OCI-LY1 (cell line): ENCODE data around the gene DHX58.

Source experiments
- H2AFZ ChIP-seq: fragments of 200-600 bp; sonication (generic), shearing (Covaris generic); 2 replicates; pipeline ENCODE4 v1.6.0; 2014; ENCODE audit warnings: antibody characterized with exemption, mild to moderate bottlenecking, low read length
- H3F3A ChIP-seq: fragments of 200-600 bp; sonication (generic), shearing (Covaris generic); 2 replicates; pipeline ENCODE4 v1.6.0; 2014; ENCODE audit warnings: mild to moderate bottlenecking, antibody characterized with exemption, low read length, moderate library complexity; ENCODE audit not compliant: insufficient read depth
- H3K27ac ChIP-seq: fragments of 200-600 bp; sonication (generic); 2 replicates; pipeline ENCODE4 v1.5.1; 2014; ENCODE audit warnings: low read length, mixed run types, mild to moderate bottlenecking, low read depth; ENCODE audit not compliant: poor library complexity, severe bottlenecking
- H3K27me3 ChIP-seq: fragments of 200-600 bp; sonication (generic); 2 replicates; pipeline ENCODE4 v1.6.0; 2014; ENCODE audit warnings: antibody characterized with exemption, mild to moderate bottlenecking, low read length, moderate library complexity; ENCODE audit not compliant: insufficient read depth
- H3K36me3 ChIP-seq: fragments of 200-600 bp; sonication (generic); 2 replicates; pipeline ENCODE4 v1.6.1; 2014; ENCODE audit warnings: mild to moderate bottlenecking, antibody characterized with exemption, low read length, moderate library complexity, mixed read lengths; ENCODE audit not compliant: insufficient read depth
- H3K4me1 ChIP-seq: fragments of 200-600 bp; sonication (generic); 2 replicates; pipeline ENCODE4 v1.5.1; 2014; ENCODE audit warnings: mild to moderate bottlenecking, low read length, moderate library complexity; ENCODE audit not compliant: insufficient read depth, severe bottlenecking
- H3K4me2 ChIP-seq: fragments of 200-600 bp; sonication (generic), shearing (Covaris generic); 2 replicates; pipeline ENCODE4 v1.6.1; 2014; ENCODE audit warnings: low read length
- H3K4me3 ChIP-seq: fragments of 200-600 bp; sonication (generic); 2 replicates; pipeline ENCODE4 v1.5.1; 2014; ENCODE audit warnings: low read length, low read depth, mild to moderate bottlenecking, mixed read lengths; ENCODE audit not compliant: poor library complexity, severe bottlenecking
- H3K79me2 ChIP-seq: fragments of 200-600 bp; shearing (Covaris generic); 2 replicates; pipeline ENCODE4 v1.6.1; 2016; ENCODE audit warnings: mixed run types, low read length, mixed read lengths; ENCODE audit not compliant: insufficient read depth
- H3K9ac ChIP-seq: fragments of 200-600 bp; sonication (generic), shearing (Covaris generic); 2 replicates; pipeline ENCODE4 v1.6.1; 2014; ENCODE audit warnings: mild to moderate bottlenecking, low read length, mixed read lengths
- H3K9me2 ChIP-seq: fragments of 200-600 bp; sonication (generic), shearing (Covaris generic); 2 replicates; pipeline ENCODE4 v1.6.1; 2014; ENCODE audit warnings: low read depth, mild to moderate bottlenecking, low read length, mixed read lengths
- H3K9me3 ChIP-seq: fragments of 200-600 bp; shearing (Covaris generic); 2 replicates; pipeline ENCODE4 v1.6.1; 2014; ENCODE audit warnings: low read length, mixed read lengths
- H4K20me1 ChIP-seq: fragments of 200-600 bp; sonication (generic), shearing (Covaris generic); 2 replicates; pipeline ENCODE4 v1.6.0; 2016; ENCODE audit warnings: mild to moderate bottlenecking, low read length; ENCODE audit not compliant: insufficient read depth
- EZH2 ChIP-seq: fragments of 200-600 bp; sonication (generic), shearing (Covaris generic); IDR thresholded peaks from 2 replicates; pipeline ENCODE4 v1.8.0; 2017; ENCODE audit warnings: borderline replicate concordance, mixed run types, mild to moderate bottlenecking, antibody characterized with exemption, low read length, moderate library complexity, mixed read lengths
- TF ChIP-seq, protein P1 (sequence below): fragments of 200-600 bp; sonication (generic), shearing (Covaris generic); IDR thresholded peaks from 2 replicates; pipeline ENCODE4 v1.5.1; 2017; ENCODE audit warnings: mild to moderate bottlenecking, antibody characterized with exemption, low read length, moderate library complexity, mixed read lengths

The DHX58 gene

DNA sequence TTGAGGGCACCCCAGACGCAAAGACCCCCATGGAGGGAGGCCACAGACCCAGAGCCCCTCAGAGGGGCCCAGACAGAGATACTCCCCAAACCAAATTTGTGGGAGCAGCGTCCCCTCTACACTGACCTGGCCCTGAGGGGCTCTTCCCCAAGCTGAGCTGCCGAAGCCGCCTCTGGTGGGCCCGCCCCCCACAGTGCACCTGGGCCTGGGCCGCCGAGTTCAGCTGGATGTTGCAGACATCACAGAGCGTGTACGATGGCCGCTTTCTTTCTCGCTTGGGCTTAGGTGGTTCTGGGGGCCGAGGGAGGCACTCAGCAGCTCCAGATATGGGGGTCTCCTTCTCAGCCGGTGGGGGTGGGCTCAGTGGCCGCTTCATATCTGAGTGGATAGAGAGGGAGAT is 49.8 kb downstream of the DHX58 start:
- TF ChIP-seq, protein P1, sequence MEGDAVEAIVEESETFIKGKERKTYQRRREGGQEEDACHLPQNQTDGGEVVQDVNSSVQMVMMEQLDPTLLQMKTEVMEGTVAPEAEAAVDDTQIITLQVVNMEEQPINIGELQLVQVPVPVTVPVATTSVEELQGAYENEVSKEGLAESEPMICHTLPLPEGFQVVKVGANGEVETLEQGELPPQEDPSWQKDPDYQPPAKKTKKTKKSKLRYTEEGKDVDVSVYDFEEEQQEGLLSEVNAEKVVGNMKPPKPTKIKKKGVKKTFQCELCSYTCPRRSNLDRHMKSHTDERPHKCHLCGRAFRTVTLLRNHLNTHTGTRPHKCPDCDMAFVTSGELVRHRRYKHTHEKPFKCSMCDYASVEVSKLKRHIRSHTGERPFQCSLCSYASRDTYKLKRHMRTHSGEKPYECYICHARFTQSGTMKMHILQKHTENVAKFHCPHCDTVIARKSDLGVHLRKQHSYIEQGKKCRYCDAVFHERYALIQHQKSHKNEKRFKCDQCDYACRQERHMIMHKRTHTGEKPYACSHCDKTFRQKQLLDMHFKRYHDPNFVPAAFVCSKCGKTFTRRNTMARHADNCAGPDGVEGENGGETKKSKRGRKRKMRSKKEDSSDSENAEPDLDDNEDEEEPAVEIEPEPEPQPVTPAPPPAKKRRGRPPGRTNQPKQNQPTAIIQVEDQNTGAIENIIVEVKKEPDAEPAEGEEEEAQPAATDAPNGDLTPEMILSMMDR = no peak
- TF ChIP-seq EZH2 = no peak
- H3K79me2 ChIP-seq = no peaks in the 10 kb centered on the region
- H3K4me1 ChIP-seq = peaks cover 7% of the 10 kb centered on the region
- no peaks in the 10 kb centered on the region for H3K9me3 ChIP-seq
- H3K9ac ChIP-seq = no peak overlapping the region
- H4K20me1 ChIP-seq = no peaks in the 10 kb centered on the region
- no peak overlapping the region for H3K4me2 ChIP-seq
- H3K36me3 ChIP-seq = no peaks in the 10 kb centered on the region
- no peak overlapping the region for H3K27ac ChIP-seq
- H3K4me3 ChIP-seq = no peak overlapping the region
- no peak overlapping the region for H2AFZ ChIP-seq
- peaks cover 10% of the 10 kb centered on the region; the same call in 1 of the 2 replicates for H3K27me3 ChIP-seq
- H3K9me2 ChIP-seq = no peaks in the 10 kb centered on the region
- no peaks in the 10 kb centered on the region for H3F3A ChIP-seq

DNA sequence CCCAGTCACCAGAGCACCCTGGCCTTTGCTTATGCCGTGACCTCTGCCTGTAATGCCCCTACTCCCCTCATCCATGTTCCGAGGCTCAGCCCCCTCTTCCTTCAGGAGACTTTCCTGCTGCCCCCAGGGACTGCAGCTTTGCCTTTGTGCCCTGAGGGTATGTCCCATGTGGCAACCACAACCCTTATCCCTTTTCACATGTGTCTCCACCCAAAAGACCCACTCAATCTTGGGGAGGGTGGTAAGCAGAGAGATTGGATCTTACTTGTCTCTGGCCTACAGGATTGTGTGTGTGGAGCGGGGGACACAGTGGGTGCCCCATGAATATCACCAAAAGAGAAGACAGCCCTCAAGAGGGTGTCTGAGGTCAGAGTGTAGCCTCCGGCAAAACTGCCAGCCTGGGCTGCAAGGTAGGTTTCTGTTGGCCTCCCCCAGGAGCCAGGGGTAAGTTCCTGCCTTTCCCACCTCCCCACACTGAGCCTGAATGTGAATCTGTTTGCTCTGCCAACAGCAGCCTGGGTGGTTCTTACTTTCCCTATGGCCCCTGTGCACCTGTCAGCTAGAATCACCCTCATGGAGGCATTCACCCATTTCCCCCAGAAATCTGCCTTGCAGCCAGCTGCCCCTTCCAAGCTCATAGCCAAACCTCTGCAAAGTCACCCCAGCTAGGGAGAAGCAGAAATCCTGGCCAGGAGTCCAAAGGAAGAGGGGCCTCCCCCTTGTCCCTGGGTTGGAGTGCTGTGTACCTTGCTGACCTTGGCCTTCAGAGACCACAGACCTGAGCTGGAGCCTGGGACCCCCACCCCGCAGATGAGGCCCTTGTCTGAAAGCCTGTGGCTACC is 50.6 kb downstream of the DHX58 start:
- Histone ChIP-seq H3K4me2 (no peak overlapping the region), H3K27me3 (peaks cover 10% of the 10 kb centered on the region; the same call in 1 of the 2 replicates), H4K20me1 (no peaks in the 10 kb centered on the region), H2AFZ (no peak overlapping the region), H3K9me3 (no peaks in the 10 kb centered on the region), H3K9ac (no peak overlapping the region), H3K9me2 (no peaks in the 10 kb centered on the region), H3K4me3 (no peak overlapping the region), H3K79me2 (no peaks in the 10 kb centered on the region), H3F3A (no peaks in the 10 kb centered on the region), H3K4me1 (peaks cover 7% of the 10 kb centered on the region), H3K27ac (no peak overlapping the region), H3K36me3 (no peaks in the 10 kb centered on the region; the same call in 1 of the 2 replicates)
- TF ChIP-seq, protein P1 = no peak
- no peak for TF ChIP-seq EZH2

DNA sequence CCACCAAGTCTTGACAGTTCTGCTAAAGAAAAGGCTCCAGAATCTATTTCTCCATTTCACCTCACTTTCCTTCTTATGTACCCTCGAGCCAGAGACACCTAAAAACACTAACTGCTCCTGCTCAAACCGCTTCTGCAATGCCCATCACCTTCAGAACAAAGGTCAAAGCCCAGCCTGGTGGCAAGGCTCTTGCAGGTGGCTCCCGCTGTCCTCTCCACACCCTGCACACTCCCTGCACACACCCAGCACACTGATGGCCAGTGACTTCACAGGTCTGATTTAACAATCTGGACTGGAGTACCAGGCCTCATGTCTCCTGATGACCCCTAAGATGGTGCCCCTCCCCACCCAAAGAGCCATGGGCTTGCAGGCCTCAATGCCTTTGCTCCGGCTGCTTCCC is 52.3 kb downstream of the DHX58 start:
- Histone ChIP-seq H3K9me3 (no peaks in the 10 kb centered on the region), H3K4me2 (no peak overlapping the region), H3K36me3 (no peaks in the 10 kb centered on the region; the same call in 1 of the 2 replicates), H3K9me2 (no peaks in the 10 kb centered on the region), H4K20me1 (no peaks in the 10 kb centered on the region), H3K4me3 (no peak overlapping the region), H3K4me1 (peaks cover 7% of the 10 kb centered on the region), H3F3A (no peaks in the 10 kb centered on the region), H3K27me3 (peaks cover 23% of the 10 kb centered on the region; the same call in 1 of the 2 replicates), H3K9ac (no peak overlapping the region), H2AFZ (no peak overlapping the region), H3K79me2 (no peaks in the 10 kb centered on the region), H3K27ac (no peak overlapping the region)
- TF ChIP-seq, protein P1 = no peak
- no peak for TF ChIP-seq EZH2
